Fibroblast of skin of left biceps (primary cell): Measurements from ENCODE around the gene PAQR4.

Experiments
- DNase-seq, 2 experiments: peaks; one replicate each; pipeline ENCODE4 v3.0.0-alpha.2; 2013; ENCODE audit warnings: low read depth in 2 of 2

The PAQR4 gene

DNA sequence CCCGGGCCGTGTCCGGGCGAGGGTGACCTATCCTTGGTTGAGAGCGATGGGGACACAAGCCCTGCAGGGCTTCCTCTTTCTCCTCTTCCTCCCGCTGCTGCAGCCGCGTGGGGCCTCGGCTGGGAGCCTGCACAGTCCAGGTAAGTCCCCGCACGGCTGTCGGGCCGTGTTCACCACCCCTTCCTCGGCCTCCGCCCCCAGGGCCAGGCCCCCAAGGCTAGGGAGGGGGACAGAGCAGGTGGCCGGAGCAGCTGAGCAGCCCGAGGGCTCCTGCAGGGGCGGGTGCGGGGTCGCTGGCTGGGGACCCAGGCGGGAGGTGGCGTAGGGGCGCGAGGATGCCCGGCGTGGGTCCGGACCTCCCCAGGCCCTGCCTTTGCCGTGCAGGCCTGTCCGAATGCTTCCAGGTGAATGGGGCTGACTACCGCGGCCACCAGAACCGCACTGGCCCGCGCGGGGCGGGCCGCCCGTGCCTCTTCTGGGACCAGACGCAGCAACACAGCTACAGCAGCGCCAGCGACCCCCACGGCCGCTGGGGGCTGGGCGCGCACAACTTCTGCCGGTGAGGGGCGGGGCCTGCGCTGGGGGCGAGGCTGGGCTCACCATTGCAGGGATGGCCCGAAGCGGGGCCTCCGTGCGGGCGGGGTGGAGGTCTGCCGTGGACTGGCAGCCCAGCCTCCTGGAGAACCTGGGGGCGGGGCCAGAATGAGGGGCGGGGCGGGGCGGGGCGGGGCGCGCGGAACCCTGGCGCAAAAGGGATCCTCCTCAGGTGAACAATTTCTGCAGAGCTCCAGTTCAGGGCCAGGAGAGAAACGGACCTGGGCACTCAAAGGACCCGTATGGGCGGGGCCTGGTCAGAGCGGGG is 4.4 kb upstream of the PAQR4 start:
- DNase-seq: no peak

DNA sequence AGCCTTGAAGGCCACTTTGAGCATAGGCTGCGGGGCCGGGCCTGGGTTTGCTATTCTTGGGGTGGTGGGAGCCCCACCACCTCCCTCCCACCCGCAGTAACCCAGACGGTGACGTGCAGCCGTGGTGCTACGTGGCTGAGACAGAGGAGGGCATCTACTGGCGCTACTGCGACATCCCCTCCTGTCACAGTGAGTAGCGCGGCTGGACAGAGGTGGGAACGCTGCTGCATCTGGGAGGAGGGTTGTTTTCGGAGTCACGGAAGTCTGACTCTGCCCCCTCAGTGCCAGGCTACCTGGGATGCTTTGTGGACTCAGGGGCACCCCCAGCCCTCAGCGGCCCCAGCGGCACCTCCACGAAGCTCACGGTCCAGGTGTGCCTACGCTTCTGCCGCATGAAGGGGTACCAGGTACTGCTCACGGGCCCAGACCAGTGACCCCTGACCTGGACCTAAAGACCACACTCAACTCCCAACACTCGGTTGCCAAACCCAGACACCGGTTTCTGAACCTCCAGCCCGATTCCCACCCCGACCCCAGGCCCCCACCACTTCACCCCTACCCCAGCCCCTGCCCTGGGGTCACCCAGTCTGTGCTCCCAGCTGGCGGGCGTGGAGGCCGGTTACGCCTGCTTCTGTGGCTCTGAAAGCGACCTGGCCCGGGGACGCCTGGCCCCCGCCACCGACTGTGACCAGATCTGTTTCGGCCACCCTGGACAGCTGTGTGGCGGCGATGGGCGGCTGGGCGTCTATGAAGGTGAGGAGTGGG is 2.9 kb upstream of the PAQR4 start:
- DNase-seq: no peak

DNA sequence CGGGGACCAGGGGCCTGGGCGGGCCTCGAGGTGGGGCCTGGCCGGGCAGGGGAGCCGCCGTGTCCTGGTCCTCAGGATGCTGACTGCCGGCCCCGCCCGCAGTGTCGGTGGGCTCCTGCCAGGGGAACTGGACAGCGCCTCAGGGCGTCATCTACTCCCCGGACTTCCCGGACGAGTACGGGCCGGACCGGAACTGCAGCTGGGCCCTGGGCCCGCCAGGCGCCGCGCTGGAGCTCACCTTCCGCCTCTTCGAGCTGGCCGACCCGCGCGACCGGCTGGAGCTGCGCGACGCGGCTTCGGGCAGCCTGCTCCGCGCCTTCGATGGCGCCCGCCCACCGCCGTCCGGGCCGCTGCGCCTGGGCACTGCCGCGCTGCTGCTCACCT is 2.3 kb upstream of the PAQR4 start:
- no peak for DNase-seq

DNA sequence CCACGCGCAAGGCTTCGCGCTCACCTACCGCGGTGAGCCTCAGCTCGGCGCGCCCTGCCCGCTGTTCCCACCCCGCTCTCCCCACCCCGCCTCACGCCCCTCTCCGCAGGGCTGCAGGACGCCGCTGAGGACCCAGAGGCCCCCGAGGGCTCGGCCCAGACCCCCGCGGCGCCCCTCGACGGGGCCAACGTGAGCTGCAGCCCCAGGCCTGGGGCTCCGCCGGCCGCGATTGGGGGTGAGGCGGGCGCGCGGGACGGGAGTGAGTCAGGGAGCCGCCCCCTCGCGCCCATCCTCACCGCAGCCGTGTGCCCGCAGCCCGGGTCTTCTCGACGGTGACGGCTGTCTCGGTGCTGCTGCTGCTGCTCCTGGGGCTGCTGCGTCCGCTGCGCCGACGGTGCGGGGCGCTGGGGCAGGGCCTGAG is 1.9 kb upstream of the PAQR4 start:
- no peak for DNase-seq

DNA sequence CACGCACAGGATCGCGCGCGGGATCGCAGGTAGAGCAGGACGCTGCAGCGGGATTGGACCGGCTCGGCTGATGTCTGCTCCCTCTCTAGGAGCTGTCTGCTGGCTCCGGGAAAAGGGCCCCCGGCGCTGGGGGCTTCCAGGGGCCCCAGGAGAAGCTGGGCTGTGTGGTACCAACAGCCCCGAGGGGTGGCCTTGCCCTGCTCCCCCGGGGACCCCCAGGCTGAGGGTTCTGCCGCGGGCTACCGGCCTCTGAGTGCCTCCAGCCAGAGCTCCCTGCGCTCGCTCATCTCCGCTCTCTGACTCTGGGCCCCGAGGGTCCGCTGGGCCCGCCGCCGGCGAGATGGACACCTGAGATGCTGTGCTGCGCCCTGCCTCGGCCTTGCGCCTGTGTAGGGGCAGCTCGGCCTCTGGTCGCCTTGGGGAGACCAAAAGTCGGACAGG is 1.4 kb upstream of the PAQR4 start:
- DNase-seq: no peak

DNA sequence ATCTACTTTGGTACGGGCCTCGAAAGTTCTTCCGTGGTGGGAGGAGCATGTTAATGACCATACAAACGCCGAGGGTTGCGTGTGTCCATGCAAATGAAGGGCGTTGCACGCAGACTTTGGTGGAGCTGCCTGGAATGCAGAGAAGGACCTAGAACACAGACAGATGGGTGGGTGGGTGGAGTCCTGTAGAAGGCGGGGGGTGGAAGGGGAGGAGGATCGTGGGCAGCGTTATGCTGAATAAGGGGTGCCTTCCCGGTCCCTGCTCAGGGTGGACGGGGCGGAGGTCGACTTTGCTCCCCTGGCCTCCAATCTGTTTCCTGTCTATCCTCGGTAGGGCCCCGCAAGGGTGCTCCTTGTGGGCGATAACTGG is 795 bp upstream of the PAQR4 start:
- no peak for DNase-seq

DNA sequence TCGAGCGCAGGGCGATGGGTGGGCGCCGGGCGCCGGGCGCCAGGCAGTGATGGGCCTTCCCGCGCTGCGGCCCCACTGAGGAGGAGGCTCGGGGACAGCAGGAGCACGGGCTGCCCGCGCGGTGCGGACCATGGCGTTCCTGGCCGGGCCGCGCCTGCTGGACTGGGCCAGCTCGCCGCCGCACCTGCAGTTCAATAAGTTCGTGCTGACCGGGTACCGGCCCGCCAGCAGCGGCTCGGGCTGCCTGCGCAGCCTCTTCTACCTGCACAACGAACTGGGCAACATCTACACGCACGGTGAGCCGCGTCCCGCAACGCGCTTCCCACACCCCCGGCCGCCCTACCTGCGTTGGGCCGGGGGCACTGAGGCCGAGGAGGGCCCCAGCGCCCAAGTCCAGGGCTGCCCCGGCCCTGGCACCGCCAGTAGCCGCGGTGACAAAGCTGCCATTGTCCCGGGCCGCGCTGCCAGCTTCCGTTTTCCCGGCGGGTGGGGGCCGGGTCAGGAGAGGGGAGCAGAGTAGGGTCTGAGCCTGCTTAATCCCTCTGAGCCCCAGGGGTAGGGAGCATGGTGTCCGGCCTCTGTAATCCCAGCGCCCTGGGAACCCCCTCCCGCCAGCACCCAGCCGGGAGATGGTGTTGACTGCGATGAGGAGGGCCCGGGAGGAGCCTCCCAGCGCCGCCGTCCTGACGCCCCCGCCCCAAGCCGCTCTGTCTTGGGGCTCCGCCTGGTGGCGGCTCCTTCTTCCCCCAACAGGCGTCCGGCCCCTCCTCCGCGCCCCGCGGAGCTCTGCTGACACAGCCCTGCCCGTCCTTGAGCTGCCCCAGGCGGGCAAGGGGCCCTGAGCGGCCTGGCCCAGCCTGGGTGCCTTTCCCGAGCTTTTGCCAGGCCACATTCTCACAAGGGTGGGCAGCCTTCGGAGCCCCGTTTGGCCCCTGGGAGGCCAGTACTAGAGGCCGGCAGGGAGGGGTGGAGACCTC is 685 bp downstream of the PAQR4 start:
- DNase-seq: no peak

DNA sequence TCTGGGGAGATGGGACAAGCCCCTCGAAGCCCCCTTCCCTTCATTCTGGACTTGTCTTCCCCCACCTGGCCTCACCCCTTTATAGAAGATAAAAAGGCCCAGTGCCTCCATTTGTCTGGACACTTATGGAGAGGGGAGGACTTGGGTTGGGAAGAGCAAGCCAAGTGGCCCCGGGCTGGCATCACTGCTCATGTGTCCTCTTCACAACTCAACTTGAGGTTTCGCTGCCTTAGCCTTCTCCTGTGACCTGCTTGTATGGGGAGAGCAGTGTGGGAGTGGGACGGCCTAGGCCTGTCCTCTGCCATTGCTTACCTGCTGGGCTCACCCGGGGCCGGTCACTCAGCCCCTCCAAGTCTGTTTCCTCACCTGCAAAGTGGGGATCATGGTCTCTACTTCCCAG is 1.4 kb downstream of the PAQR4 start:
- DNase-seq: no peak

DNA sequence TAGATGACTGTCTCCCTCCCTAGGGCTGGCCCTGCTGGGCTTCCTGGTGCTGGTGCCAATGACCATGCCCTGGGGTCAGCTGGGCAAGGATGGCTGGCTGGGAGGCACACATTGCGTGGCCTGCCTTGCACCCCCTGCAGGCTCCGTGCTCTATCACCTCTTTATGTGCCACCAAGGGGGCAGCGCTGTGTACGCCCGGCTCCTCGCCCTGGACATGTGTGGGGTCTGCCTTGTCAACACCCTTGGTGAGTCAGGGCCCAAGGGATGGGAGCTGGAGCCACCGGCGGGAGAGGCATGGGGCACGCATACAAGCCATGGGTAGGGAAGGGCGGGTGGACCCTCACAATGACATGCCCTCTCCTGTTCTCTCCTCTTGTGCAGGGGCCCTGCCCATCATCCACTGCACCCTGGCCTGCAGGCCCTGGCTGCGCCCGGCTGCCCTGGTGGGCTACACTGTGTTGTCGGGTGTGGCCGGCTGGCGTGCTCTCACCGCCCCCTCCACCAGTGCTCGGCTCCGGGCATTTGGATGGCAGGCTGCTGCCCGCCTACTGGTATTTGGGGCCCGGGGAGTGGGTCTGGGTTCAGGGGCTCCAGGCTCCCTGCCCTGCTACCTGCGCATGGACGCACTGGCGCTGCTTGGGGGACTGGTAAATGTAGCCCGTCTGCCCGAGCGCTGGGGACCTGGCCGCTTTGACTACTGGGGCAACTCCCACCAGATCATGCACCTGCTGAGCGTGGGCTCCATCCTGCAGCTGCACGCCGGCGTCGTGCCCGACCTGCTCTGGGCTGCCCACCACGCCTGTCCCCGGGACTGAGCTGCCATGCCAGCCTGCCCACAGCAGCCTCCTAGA is 2.2 kb downstream of the PAQR4 start:
- no peak for DNase-seq

DNA sequence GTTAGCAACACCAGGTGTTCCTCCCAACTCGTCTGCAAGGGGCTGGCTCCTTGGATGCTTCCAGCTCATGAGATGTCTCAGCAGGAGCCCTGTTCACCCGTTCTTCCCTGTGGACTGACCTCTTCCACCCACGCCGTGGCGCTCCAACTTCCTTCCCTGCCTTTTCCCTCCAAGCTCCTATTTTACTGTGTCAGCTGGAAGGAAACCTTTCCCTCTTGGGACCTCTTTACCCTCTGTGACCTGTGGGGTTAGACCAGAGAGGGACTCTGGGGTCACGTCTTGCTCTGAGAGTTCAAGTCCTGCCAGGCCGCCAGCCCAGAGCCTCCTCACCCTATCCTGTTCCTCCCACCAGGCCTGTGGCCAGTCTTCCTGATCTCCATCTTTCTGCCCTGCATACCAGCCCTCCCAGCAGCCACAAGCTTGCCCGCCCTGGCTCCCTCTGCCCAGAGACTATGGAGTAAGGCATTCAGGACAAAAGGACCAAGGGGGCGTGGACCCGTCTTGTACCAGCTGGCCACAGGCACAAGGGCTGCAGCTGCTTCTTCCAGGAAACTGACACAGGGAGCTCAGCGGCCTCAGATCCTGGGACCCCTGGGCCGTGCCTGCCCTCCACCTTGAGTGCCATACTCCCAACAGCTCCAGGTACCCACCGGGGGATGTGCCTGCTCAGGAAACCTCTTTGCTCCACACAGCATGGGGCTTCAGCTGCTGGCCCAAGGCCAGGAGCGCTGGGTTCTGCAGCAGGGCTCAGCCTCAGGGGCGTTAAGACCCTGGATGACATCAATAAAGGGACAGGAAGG is 3.0 kb downstream of the PAQR4 start:
- no peak for DNase-seq

DNA sequence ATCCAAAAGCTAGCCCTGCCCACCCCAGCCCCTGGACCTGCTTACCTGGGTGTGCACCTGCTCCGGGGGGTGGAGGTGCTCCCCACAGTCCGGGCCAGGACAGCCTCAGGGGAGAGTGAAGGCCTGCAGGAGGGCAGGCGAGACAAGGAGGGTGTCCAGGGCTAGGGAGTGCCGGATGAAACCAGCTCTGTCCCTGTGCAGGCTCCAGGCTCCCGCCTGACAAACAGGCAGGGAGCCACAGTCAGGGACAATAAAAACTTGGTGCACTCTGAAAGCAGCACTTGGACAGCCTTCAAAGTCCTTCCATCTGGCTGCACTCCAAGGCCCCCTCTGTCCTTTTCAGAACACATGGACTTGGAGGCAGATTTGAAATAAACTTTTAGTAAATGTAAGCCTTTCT is 3.9 kb downstream of the PAQR4 start:
- DNase-seq: no peak

DNA sequence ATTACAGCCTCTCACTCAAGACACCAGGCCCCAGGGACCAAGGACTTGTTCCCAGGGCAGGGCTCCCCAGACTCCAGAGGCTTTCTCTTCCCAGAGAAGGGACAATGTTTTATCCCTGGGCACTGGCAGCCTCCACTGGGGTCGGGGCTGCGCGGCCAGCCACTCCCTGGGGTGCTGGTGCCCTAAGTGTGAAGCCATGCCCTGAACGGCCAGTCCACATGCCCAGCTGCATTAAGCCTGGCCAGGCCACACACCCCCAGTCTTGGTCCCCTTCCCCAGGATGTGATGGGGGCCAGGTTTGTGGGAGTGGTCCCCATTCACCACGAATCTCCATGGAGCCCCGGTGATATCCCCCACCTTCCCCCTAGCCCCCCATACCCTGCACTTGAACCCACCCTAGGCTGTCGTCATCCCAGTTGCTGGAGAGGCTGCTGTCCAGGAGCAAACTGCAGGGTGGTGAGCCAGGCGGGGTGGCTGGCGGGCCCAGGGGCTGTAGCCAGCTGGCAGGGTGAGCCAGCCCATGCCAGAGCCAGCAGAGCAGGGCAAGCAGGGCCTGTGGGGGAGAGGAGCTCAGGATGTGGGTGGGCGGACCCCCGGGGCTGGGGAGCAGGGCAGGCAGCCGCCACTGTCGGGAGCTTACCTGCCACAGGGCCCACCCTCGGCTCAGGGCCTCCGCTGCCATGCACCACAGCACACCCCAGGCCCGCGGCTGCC is 4.6 kb downstream of the PAQR4 start:
- no peak for DNase-seq

DNA sequence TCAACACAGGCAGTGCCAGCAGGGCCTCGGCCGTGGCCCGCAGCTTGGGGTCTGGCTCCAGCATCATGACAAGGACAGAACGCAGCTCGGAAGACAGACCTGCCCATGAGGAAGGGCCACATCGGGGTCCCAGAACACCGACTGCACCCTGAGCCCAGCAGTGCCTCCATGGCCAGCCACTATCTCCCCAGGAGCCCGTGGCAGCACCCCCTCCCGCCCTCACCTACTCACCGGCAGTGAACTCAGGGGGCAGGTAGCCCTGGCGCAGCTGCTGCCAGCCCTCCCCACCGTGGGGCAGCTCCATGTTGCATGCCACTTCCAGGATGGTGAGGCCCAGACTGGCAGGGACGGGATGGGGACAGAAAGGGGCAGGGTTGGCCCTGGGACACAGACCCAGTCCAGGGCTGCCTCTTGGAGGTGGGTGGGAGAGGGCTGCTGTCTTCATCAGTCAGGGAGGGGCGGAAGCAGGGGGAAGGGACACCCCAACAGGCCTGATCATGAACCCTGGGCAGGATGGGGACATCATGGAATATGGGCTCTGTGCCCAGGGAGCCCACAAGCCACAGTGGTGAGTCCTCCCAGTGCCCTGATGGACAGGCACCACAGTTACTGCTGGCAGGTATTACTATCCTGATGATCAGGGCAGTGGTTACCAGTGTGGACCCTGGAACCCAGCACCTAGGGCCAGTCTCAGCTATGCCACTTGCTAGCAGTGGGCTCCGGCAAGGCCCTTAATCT is 5.3 kb downstream of the PAQR4 start:
- DNase-seq: no peak

DNA sequence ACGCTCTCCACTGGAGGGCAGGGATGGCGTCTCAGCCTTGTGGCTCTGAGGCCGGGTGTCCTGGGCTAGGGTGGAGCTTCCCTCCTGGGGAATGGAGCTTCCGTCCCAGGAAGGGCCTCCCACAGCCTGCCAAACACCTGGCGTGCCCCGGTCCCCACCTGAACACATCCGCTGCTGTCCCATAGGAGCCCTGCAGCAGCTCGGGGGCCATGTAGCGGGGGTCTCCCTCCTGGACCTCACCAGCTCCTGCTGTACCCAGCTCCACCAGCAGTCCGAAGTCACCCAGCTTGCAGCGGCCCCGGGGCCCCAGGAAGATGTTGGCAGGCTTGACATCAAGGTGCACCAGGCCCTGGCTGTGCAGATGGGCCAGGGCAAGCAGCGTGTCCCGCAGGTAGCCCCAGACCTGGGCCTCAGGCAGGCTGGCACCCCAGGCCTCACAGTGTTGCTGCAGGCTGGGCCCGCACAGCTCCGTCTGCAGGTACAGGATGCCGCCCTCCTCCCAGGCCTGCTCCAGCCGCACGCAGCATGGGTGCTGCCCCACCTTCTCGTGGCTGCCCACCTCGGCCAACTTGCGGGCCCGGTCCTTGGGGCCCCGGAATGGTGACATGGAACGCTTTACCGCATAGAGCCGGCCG is 6.1 kb downstream of the PAQR4 start:
- no peak for DNase-seq

DNA sequence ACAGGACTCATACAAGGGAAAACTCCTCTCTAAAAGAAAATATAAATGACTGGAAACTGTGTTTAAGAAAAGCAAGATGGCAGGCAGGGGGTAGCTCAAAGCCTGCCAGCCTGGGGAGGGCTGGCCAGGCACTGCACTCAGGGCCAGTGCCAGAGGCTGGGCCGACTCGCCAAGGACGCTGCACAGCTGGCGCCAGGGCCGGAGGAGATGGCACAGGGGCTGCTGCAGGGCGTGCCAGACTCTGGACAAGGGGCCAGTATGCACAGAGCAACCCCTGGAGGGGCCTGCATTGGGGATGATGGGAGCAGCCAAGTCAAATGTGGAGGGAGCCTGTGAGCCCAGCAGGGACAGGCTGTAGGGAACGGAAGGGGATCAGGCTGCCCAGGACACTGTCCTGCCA is 7.1 kb downstream of the PAQR4 start:
- no peak for DNase-seq

DNA sequence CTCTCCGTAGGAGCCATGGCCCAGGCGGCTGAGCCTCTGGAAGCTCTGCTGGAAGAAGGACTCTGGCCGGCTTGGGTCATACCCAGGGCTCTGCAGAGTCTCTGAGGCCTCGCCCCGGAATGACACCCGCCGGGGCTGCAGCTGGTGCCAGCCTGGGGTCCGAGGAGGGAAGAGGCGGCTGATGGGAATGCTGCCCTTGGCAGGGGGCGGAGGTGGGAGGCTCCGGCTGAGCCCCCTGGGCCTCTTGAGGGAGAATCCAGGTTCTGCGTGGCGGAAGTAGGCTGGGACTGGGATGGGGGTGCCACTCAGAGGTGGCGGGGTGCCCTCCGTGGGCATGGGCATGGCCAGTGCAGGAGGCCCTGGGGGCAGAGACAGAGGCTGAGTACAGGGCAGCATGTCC is 7.5 kb downstream of the PAQR4 start:
- no peak for DNase-seq

DNA sequence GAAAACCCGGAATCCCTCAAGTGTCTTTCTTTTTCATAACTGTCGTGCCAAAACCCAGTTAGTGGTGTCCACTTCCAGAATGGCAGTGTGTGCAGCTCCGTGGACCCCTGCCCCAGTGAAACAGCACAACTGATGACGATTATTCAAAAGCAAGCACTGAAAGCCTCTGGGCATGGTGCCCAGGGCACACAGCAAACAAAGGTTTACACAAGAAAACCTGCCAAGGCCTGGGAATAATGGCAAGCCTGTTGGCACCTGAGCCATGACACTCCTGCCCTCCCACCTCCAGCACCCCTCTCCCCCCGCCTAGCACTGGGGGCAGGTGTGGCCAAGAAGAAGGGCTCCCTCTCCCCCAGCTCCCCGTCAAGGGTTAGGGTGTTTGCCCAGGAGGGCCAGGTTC is 8.3 kb downstream of the PAQR4 start:
- DNase-seq: no peak

DNA sequence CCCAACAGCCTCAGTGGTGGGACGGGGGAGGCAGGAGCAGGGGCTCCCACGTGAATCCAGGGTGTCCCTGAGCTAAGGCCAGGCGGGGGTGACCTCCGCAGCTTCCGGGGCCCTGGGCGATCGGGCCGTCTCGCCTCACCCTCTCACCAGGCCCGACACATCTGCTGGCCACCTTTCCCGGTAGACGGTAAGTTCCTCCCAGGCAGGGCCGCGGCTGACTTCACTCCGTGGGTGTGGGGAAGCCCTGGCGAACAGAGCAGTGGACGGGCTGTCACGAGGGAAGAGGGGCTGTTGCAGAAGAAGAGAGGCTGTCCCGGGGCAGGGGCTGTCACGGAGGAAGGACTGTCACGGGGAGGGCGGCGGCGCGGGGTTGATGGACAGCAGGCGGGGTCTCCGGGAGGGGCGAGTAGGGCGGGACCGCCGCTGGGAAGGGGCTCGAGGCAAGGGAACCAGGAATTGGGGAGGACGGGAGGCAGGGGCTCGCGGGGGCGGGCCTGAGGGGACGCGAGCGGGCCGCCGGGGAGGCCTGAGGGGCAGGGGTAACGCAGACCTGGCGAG is 10.6 kb downstream of the PAQR4 start:
- no peak for DNase-seq
